Upper lobe of left lung (tissue), 4 donors: ENCODE measurements around the gene ATAD1.

ENCODE experiments used
- EP300 ChIP-seq, 4 donors: sonication (generic); formaldehyde crosslinking; IDR thresholded peaks; one replicate each; pipeline ENCODE4 v1.5.1; 2017; ENCODE audit warnings: antibody characterized with exemption in 4 of 4, control low read depth in 2 of 4
- POLR2A ChIP-seq, 4 donors: fragments of 450-650 bp; IDR thresholded peaks; one replicate each; pipeline ENCODE4 v1.5.1; 2016 to 2017; ENCODE audit warnings: antibody characterized with exemption in 4 of 4, mild to moderate bottlenecking in 2 of 4
- TF ChIP-seq, protein P1 (sequence below), 6 experiments: fragments of 450-650 bp in 4 of 6; fragments of 200-600 bp in 2 of 6; sonication (generic) in 2 of 6; IDR thresholded peaks; one replicate each; pipeline ENCODE4 v1.5.1; 2016 to 2019; ENCODE audit warnings: antibody characterized with exemption in 6 of 6

GRCh38 chr10:87786421-87786820 lies 31.6 kb downstream of the ATAD1 start:
- TF ChIP-seq, protein P1, sequence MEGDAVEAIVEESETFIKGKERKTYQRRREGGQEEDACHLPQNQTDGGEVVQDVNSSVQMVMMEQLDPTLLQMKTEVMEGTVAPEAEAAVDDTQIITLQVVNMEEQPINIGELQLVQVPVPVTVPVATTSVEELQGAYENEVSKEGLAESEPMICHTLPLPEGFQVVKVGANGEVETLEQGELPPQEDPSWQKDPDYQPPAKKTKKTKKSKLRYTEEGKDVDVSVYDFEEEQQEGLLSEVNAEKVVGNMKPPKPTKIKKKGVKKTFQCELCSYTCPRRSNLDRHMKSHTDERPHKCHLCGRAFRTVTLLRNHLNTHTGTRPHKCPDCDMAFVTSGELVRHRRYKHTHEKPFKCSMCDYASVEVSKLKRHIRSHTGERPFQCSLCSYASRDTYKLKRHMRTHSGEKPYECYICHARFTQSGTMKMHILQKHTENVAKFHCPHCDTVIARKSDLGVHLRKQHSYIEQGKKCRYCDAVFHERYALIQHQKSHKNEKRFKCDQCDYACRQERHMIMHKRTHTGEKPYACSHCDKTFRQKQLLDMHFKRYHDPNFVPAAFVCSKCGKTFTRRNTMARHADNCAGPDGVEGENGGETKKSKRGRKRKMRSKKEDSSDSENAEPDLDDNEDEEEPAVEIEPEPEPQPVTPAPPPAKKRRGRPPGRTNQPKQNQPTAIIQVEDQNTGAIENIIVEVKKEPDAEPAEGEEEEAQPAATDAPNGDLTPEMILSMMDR (IDR thresholded peaks at IDR 0.05) = no peak
- no peak for TF ChIP-seq EP300 (IDR thresholded peaks at IDR 0.05)
- TF ChIP-seq POLR2A (IDR thresholded peaks at IDR 0.05) = no peak
